ENCODE measurements around the gene ZNF142. TPM values are rescaled to one million over a fixed set of nuclear protein-coding genes. Genes with fewer than 3 reads are reported as not detected.

The ZNF142 gene
- total RNA-seq, 1 donor from 2014 or later = 35.5 TPM

DNA sequence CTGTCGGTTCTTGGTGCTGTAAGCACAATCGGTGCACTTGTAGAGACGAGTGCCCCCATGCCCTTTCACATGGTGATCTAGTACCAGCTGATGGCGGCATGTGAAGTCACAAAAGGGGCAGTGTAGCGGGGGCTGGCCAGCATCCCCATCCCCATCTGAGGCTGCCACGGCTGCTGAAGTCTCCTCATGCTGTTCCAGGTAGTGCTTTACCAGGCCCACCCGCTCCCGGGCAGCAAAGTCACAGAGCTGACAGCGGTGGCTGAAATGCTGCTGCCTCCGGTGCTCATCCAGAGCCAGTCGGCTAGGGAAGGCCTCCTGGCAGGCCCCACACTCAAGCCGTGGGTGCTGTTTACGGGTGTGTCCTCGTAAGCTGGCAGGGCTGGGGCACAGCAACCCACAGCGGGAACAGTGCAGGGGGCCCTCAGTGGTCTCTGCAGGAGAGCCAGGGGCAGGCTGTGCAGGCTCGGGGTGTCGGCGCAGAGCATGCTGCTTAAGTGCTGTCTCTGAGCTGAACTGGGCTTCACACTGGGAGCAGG, 17.2 kb downstream of the ZNF142 start:
- no peak for TF ChIP-seq CTCF (IDR thresholded peaks at IDR 0.05)
- no peak overlapping the region for H3K4me3 Mint-ChIP-seq (ENCODE audit: unreplicated experiment)
- no peaks in the 10 kb centered on the region for H3K4me1 Mint-ChIP-seq (ENCODE audit: unreplicated experiment)
- H3K36me3 Mint-ChIP-seq (ENCODE audit: unreplicated experiment) = peaks cover 37% of the 10 kb centered on the region
- H3K27ac Mint-ChIP-seq (ENCODE audit: unreplicated experiment) = no peak overlapping the region
- no peaks in the 10 kb centered on the region for H3K9me3 Mint-ChIP-seq (ENCODE audit: unreplicated experiment)
- H3K27me3 Mint-ChIP-seq (ENCODE audit: unreplicated experiment) = no peaks in the 10 kb centered on the region
- DNase-seq (ENCODE audit: extremely low spot score, unreplicated experiment) = no peak

DNA sequence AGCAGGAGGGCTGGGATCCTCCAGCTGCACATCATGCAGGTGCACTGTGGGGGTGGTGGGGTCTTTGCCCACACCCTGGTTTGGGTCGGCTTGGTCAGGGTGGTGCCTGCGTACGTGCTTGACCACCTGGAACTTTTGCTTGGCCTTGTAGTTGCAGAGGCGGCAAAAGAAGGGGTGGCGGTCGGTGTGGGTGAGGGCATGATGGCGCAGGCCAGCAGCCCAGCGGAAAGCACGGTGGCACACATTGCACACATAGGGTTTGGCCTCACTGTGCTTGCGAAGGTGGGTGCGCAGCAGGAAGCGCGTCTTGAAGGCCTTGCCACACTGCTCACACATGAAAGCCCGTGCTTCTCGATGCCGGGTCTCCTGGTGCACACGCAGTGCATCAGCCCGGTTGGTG, 21.1 kb downstream of the ZNF142 start:
- H3K36me3 Mint-ChIP-seq (ENCODE audit: unreplicated experiment) = peaks cover 55% of the 10 kb centered on the region
- no peaks in the 10 kb centered on the region for H3K9me3 Mint-ChIP-seq (ENCODE audit: unreplicated experiment)
- no peak for TF ChIP-seq CTCF (IDR thresholded peaks at IDR 0.05)
- no peak for DNase-seq (ENCODE audit: extremely low spot score, unreplicated experiment)
- H3K4me3 Mint-ChIP-seq (ENCODE audit: unreplicated experiment) = no peak overlapping the region
- H3K4me1 Mint-ChIP-seq (ENCODE audit: unreplicated experiment) = no peaks in the 10 kb centered on the region
- no peak overlapping the region for H3K27ac Mint-ChIP-seq (ENCODE audit: unreplicated experiment)
- no peaks in the 10 kb centered on the region for H3K27me3 Mint-ChIP-seq (ENCODE audit: unreplicated experiment)

DNA sequence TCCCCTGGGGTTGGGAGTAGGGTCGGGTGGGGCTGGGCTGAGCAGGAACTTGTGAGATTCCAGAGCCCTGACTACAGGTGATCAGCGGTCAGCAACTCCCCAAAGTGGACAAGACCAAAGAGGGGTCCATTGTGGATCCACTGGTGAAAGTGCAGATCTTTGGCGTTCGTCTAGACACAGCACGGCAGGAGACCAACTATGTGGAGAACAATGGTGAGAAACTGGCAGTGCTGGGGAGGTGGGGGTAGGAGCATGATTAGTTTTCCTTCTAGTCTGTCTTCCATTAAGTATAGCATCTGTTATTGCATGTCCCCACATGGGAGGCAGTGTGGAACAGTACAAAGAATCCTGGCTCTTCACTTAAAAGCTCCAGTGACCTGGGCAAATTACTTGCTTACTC, 23.7 kb downstream of the ZNF142 start:
- Mint-ChIP-seq H3K27me3 (ENCODE audit: unreplicated experiment) (no peaks in the 10 kb centered on the region), H3K4me1 (ENCODE audit: unreplicated experiment) (no peaks in the 10 kb centered on the region), H3K36me3 (ENCODE audit: unreplicated experiment) (peaks cover 61% of the 10 kb centered on the region), H3K4me3 (ENCODE audit: unreplicated experiment) (no peak overlapping the region), H3K27ac (ENCODE audit: unreplicated experiment) (no peak overlapping the region), H3K9me3 (ENCODE audit: unreplicated experiment) (no peaks in the 10 kb centered on the region)
- no peak for TF ChIP-seq CTCF (IDR thresholded peaks at IDR 0.05)
- DNase-seq (ENCODE audit: extremely low spot score, unreplicated experiment) = no peak

DNA sequence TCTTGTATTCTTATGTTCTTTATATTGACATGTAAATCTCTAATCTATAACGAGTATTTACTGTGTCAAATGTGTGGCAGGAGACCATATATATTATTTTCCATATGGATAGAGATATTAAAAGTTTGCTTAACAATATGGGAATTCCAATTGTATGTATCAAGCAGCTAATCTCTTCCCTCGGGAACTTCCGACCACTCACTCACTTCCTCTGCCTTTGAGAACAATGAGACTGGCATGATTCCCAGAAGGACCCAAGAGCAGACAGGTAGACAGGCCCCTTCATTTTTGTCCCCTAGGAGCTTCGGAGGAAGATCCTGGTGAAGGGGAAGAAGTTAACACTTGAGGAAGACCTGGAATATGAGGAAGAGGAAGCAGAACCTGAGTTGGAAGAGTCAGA, 27.6 kb downstream of the ZNF142 start:
- no peak overlapping the region for H3K27ac Mint-ChIP-seq (ENCODE audit: unreplicated experiment)
- no peak for DNase-seq (ENCODE audit: extremely low spot score, unreplicated experiment)
- no peaks in the 10 kb centered on the region for H3K9me3 Mint-ChIP-seq (ENCODE audit: unreplicated experiment)
- no peak overlapping the region for H3K4me3 Mint-ChIP-seq (ENCODE audit: unreplicated experiment)
- TF ChIP-seq CTCF (IDR thresholded peaks at IDR 0.05) = no peak
- H3K36me3 Mint-ChIP-seq (ENCODE audit: unreplicated experiment) = peaks cover 45% of the 10 kb centered on the region
- H3K4me1 Mint-ChIP-seq (ENCODE audit: unreplicated experiment) = no peaks in the 10 kb centered on the region
- H3K27me3 Mint-ChIP-seq (ENCODE audit: unreplicated experiment) = no peaks in the 10 kb centered on the region

- no peak for DNase-seq (ENCODE audit: extremely low spot score, unreplicated experiment)
- Mint-ChIP-seq H3K27ac (ENCODE audit: unreplicated experiment) (no peak overlapping the region), H3K4me1 (ENCODE audit: unreplicated experiment) (peaks cover 2% of the 10 kb centered on the region), H3K9me3 (ENCODE audit: unreplicated experiment) (no peaks in the 10 kb centered on the region), H3K4me3 (ENCODE audit: unreplicated experiment) (no peak overlapping the region), H3K27me3 (ENCODE audit: unreplicated experiment) (no peaks in the 10 kb centered on the region), H3K36me3 (ENCODE audit: unreplicated experiment) (peaks cover 28% of the 10 kb centered on the region)
- TF ChIP-seq CTCF (IDR thresholded peaks at IDR 0.05) = no peak
Observed at GRCh38 chr2:218627939-218628338, 31.5 kb downstream of the ZNF142 start.

Measured in osteocyte (in vitro differentiated cells).